SK-N-SH treated with all-trans-retinoic acid at 6 μM for 48 hours (cell line): ENCODE data around the gene KMT2A.

Experiments used
- CREB5 ChIP-seq: fragments of 250-450 bp; sonication (Bioruptor Pico); IDR thresholded peaks from 2 replicates; pipeline ENCODE4 v1.5.1; 2020; ENCODE audit warnings: low read depth, mild to moderate bottlenecking, moderate library complexity
- GLIS3 ChIP-seq: fragments of 250-450 bp; sonication (Bioruptor Pico); IDR thresholded peaks from 2 replicates; pipeline ENCODE4 v1.5.0; 2020; ENCODE audit warnings: mild to moderate bottlenecking, moderate library complexity
- ZFP3 ChIP-seq: fragments of 250-450 bp; sonication (Bioruptor Pico); IDR thresholded peaks from 2 replicates; pipeline ENCODE4 v1.5.0; 2020; ENCODE audit warnings: mild to moderate bottlenecking, moderate library complexity
- ZNF8 ChIP-seq: fragments of 450-650 bp; formaldehyde crosslinking; IDR thresholded peaks from 2 replicates; pipeline ENCODE4 v1.5.0; 2020; ENCODE audit warnings: mild to moderate bottlenecking, moderate library complexity
- TF ChIP-seq, protein P1 (sequence below): fragments of 250-450 bp; sonication (Bioruptor Pico); IDR thresholded peaks from 2 replicates; pipeline ENCODE4 v1.8.0; 2021; ENCODE audit warnings: low read depth, mild to moderate bottlenecking, moderate library complexity, borderline replicate concordance

- no peak for TF ChIP-seq GLIS3 (CRISPR knock-in tag)
- TF ChIP-seq CREB5 = no peak
- no peak for TF ChIP-seq ZFP3 (CRISPR knock-in tag)
- no peak for TF ChIP-seq ZNF8 (CRISPR knock-in tag)
- TF ChIP-seq, protein P1, sequence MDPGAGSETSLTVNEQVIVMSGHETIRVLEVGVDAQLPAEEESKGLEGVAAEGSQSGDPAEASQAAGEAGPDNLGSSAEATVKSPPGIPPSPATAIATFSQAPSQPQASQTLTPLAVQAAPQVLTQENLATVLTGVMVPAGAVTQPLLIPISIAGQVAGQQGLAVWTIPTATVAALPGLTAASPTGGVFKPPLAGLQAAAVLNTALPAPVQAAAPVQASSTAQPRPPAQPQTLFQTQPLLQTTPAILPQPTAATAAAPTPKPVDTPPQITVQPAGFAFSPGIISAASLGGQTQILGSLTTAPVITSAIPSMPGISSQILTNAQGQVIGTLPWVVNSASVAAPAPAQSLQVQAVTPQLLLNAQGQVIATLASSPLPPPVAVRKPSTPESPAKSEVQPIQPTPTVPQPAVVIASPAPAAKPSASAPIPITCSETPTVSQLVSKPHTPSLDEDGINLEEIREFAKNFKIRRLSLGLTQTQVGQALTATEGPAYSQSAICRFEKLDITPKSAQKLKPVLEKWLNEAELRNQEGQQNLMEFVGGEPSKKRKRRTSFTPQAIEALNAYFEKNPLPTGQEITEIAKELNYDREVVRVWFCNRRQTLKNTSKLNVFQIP (CRISPR knock-in tag) = no peak
Observed at GRCh38 chr11:118443590-118444218, 7.4 kb downstream of the KMT2A start.
